ENCODE data around the gene MED28.

MED28 gene

DNA sequence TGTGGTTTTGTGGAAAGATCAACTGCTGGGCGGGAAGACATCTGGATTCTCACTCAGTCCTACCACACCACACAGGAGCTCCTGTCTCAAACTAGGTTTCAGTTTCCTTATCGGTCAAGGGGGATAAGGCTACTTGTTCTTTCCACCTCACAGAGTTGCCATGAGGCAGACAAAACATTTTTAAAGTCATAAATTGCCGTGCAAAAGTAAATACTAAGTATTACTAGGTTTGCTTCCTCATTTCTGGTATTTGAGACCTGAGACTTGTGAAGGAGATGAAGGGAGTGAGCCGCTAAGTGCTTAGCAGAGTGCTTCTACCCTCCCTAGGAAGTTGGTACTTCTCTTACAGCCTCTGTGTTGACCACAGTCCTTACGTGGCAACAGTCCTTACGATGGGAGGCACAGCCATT is 36.0 kb upstream of the MED28 start:
- TF ChIP-seq, protein P1, sequence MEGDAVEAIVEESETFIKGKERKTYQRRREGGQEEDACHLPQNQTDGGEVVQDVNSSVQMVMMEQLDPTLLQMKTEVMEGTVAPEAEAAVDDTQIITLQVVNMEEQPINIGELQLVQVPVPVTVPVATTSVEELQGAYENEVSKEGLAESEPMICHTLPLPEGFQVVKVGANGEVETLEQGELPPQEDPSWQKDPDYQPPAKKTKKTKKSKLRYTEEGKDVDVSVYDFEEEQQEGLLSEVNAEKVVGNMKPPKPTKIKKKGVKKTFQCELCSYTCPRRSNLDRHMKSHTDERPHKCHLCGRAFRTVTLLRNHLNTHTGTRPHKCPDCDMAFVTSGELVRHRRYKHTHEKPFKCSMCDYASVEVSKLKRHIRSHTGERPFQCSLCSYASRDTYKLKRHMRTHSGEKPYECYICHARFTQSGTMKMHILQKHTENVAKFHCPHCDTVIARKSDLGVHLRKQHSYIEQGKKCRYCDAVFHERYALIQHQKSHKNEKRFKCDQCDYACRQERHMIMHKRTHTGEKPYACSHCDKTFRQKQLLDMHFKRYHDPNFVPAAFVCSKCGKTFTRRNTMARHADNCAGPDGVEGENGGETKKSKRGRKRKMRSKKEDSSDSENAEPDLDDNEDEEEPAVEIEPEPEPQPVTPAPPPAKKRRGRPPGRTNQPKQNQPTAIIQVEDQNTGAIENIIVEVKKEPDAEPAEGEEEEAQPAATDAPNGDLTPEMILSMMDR (IDR thresholded peaks at IDR 0.05; ENCODE audit: low read depth, low read length) = no peak
- H3K4me3 ChIP-seq (ENCODE audit: low read depth, low read length) = peak overlapping the region; percentile 84

DNA sequence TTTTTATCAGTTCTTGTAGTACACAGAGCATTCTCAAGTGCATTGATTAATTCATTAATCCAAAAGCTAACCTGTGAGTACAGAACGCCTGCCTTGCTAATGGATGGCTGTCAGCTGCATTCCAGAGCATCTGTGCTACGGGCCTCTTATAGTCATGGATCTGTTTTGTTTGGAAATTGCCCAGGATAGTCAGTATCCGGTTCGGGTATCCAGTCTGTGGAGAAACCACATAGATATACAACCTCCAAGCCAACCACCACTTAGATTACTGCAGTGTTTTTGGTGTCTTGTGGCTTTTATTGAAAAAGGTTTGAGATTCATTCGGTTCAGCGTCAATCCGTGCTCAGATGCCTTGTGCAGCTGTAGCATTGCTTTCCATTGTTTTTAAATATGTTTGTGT is 33.5 kb upstream of the MED28 start:
- TF ChIP-seq, protein P1 (IDR thresholded peaks at IDR 0.05; ENCODE audit: low read depth, low read length) = no peak
- H3K4me3 ChIP-seq (ENCODE audit: low read depth, low read length) = no peak overlapping the region

DNA sequence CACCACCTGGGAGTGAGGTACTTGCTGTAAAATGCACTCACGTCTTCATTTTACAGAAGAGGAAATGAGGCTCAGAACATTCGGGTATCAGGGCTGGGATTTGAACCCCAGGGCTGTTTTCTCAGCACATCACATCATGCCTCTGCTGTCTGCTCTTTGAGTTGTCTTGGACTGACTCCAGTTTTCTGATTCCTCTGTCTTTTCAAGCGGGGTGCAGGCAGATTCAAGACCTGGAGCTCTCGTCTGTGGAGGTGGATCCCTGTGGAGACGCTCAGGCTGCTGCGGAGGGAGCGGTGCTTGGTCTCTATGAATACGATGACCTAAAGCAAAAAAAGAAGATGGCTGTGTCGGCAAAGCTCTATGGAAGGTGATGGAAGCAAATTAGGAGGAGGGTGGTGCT is 31.2 kb upstream of the MED28 start:
- H3K4me3 ChIP-seq (ENCODE audit: low read depth, low read length) = no peak overlapping the region
- TF ChIP-seq, protein P1 (IDR thresholded peaks at IDR 0.05; ENCODE audit: low read depth, low read length) = no peak

DNA sequence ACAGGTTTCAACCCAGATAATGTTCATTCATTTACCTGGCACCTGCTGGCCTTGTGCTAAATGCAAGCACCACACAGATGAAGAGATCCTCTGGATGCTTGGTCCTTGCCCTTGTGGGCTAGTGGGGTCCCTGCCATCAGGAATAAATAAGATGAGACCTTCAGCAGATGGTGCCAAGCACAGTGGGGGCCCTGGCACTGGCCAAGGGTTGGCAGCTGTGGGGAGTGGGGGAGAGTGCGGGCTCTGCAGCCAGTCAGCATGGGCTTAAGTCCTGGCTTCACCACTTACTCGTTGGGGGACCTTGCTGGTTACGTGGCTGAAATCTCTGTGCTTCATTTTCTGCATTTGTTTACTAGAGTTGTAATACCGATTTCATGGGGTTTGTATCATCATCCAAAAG is 30.5 kb upstream of the MED28 start:
- no peak overlapping the region for H3K4me3 ChIP-seq (ENCODE audit: low read depth, low read length)
- TF ChIP-seq, protein P1 (IDR thresholded peaks at IDR 0.05; ENCODE audit: low read depth, low read length) = no peak

DNA sequence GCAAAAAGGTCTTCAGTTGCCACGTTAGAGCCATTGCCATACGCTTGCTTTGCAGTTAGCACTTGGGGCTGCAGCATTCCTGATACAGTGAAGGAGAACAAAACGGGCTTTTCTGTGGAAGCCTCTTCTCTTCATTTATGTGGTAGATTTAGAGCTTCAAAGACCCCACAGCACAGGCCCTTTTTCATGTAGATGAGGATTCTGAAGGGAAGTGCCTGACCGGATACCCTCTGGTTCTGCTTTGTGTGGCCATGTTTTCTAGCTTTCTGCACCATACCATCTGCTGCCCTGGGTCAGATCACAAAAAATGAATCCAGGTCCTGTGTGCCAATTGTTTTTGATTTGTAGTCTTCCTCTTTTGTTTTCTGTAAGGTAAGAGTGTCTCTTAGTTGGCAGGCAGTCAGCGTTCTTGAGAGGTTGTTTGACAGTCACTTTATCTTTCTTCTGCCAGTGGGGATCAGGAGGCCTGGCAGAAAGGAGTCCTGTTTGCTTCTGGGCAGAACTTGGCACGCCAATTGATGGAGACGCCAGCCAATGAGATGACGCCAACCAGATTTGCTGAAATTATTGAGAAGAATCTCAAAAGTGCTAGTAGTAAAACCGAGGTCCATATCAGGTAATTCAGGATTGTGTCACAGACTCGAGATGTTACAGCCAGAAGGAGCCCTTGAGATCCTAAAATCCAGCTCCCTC is 29.8 kb upstream of the MED28 start:
- TF ChIP-seq, protein P1 (IDR thresholded peaks at IDR 0.05; ENCODE audit: low read depth, low read length) = no peak
- no peak overlapping the region for H3K4me3 ChIP-seq (ENCODE audit: low read depth, low read length)

DNA sequence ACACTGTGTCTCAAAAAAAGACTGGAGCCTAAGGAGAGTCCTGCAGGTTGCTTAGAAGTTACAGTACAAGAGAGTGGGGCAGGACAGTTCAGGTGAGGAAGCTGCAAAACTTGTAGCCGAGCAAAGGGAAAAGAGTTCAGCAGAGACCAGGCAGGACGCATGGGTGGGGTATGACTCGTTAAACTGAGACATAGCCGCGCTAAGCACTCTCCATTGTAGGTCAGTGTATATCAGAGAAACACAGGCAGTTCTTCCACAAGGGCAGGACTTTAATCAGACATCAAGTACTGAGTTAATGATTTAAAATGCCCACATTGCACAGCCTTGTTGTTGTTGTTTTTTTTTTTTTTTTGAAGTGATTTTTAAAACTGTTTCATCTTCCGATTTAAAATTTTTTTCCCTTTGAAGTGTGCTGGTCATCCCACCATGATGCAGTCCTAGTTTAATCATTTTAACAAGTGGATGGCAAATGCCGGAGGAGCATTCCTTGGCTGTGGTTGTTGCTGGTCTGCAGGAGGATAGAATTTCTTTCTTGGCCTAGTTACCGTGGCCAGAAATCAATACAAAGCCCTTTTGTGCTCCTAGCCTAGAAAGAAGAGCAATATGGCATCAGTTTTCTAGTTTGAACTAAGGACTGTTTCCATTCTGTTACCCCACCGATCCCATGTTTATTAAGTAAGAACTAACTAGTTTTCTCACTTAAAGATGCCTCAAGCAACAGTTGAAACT is 27.2 kb upstream of the MED28 start:
- H3K4me3 ChIP-seq (ENCODE audit: low read depth, low read length) = no peak overlapping the region
- TF ChIP-seq, protein P1 (IDR thresholded peaks at IDR 0.05; ENCODE audit: low read depth, low read length) = no peak

DNA sequence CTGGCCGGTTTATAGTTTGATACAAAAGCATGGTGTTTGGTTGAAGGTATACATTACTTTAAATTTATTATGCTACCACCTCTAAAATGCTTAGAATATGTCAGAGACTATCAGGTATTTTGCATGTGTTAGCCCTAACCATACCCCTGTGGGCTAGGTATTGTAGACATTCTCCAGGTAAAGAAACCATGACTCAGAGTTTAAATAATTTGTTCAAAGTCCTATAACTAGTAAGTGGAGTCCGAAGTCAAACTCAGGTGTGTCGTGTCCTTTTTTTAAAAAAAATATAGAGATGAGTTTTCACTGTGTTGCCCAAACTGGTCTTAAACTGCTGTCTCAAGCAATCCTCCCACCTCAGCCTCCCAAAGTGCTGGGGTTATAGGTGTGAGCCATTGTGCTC is 25.1 kb upstream of the MED28 start:
- H3K4me3 ChIP-seq (ENCODE audit: low read depth, low read length) = no peak overlapping the region
- TF ChIP-seq, protein P1 (IDR thresholded peaks at IDR 0.05; ENCODE audit: low read depth, low read length) = no peak
